ENCODE results near the gene CCDC34. TPM values are rescaled to one million over a fixed set of nuclear protein-coding genes. Genes with fewer than 3 reads are reported as not detected.
"Not testable (repeated sequence)": the region's sequence is repeated elsewhere in the genome, so short reads cannot be mapped to it uniquely, and the experiment has no call there.

The CCDC34 gene
- total RNA-seq, 1 experiment from 2014 or later, result 15.3 TPM

GRCh38 chr11:27327064-27327463 lies 36.0 kb downstream of the CCDC34 start:
- not testable (repeated sequence) for DNase-seq (ENCODE audit: low read depth)

- not testable (repeated sequence) for DNase-seq (ENCODE audit: low read depth)
Measured at GRCh38 chr11:27322196-27322595, 40.8 kb downstream of the CCDC34 start.

- DNase-seq (ENCODE audit: low read depth), result not testable (repeated sequence)
Measured at GRCh38 chr11:27321340-27321739, 41.7 kb downstream of the CCDC34 start.

GRCh38 chr11:27319072-27319471 lies 43.9 kb downstream of the CCDC34 start:
- DNase-seq (ENCODE audit: low read depth), result peak; percentile 91

- peak; percentile 83 for DNase-seq (ENCODE audit: low read depth)
Measured at GRCh38 chr11:27317751-27318150, 45.3 kb downstream of the CCDC34 start.

- no peak for DNase-seq (ENCODE audit: low read depth)
Measured at GRCh38 chr11:27315836-27316235, 47.2 kb downstream of the CCDC34 start.

- no peak for DNase-seq (ENCODE audit: low read depth)
Measured at GRCh38 chr11:27313157-27313821, 49.7 kb downstream of the CCDC34 start.

- no peak for DNase-seq (ENCODE audit: low read depth)
Measured at GRCh38 chr11:27312110-27312509, 50.9 kb downstream of the CCDC34 start.

GRCh38 chr11:27310707-27311106 lies 52.3 kb downstream of the CCDC34 start:
- DNase-seq (ENCODE audit: low read depth), result no peak

GRCh38 chr11:27310182-27310581 lies 52.8 kb downstream of the CCDC34 start:
- DNase-seq (ENCODE audit: low read depth), result no peak

GRCh38 chr11:27309046-27309445 lies 54.0 kb downstream of the CCDC34 start:
- no peak for DNase-seq (ENCODE audit: low read depth)

- DNase-seq (ENCODE audit: low read depth), result no peak
Measured at GRCh38 chr11:27307232-27307631, 55.8 kb downstream of the CCDC34 start.

- DNase-seq (ENCODE audit: low read depth), result no peak
Measured at GRCh38 chr11:27305751-27306150, 57.3 kb downstream of the CCDC34 start.

- no peak for DNase-seq (ENCODE audit: low read depth)
Measured at GRCh38 chr11:27304514-27304913, 58.5 kb downstream of the CCDC34 start.

GRCh38 chr11:27303903-27304302 lies 59.1 kb downstream of the CCDC34 start:
- no peak for DNase-seq (ENCODE audit: low read depth)

- DNase-seq (ENCODE audit: low read depth), result no peak
Measured at GRCh38 chr11:27300974-27301373, 62.0 kb downstream of the CCDC34 start.

- no peak for DNase-seq (ENCODE audit: low read depth)
Measured at GRCh38 chr11:27297616-27298015, 65.4 kb downstream of the CCDC34 start.

GRCh38 chr11:27296497-27296896 lies 66.5 kb downstream of the CCDC34 start:
- DNase-seq (ENCODE audit: low read depth), result peak; percentile 76

GRCh38 chr11:27295928-27296327 lies 67.1 kb downstream of the CCDC34 start:
- no peak for DNase-seq (ENCODE audit: low read depth)

- DNase-seq (ENCODE audit: low read depth), result no peak
Measured at GRCh38 chr11:27294654-27295053, 68.4 kb downstream of the CCDC34 start.

- DNase-seq (ENCODE audit: low read depth), result peak; percentile 84
Measured at GRCh38 chr11:27293515-27294417, 69.2 kb downstream of the CCDC34 start.

GRCh38 chr11:27292637-27293010 lies 70.4 kb downstream of the CCDC34 start:
- no peak for DNase-seq (ENCODE audit: low read depth)

Measured in M059J (cell line).